ENCODE measurements around the gene OR7C1.

The OR7C1 gene

DNA sequence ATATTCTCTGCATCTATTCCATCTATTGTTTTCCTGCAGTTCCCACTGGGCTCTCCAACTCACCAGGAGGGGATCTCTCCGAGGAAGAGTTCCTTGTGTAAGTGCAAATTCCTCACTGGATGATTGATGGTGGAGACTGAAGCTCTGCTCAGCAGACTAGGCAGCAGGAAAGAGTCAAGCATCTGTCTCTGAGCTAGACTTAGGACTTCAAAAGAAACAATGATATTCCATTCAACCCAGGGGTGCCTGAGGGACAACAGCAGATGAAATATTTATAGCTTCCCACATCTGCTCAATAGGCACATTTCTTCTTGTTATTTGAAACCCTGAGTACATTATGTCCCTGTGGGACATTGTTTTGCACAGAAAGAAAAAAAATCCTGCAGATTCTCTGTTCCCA lies at the start of gene OR7C1, which contains the start of gene OR7A5:
TSS of gene OR7C1 (minus strand) at position 175 of the 400 bp plus-strand sequence. CDS start 35,049 bp downstream, outside the sequence.
TSS of gene OR7A5 (minus strand) at position 175 of the 400 bp plus-strand sequence. CDS start 6,944 bp downstream, outside the sequence.
- DNase-seq, result no peak
- Mint-ChIP-seq H3K9me3 (peaks cover 0 to 2% of the 10 kb centered on the region in 2 donors), H3K4me1 (peaks cover 7 to 12% of the 10 kb centered on the region in 2 donors), H3K27me3 (no peaks in the 10 kb centered on the region), H3K27ac (no peak within 1 kb of the TSS), H3K4me3 (no peak within 1 kb of the TSS), H3K36me3 (no peaks in the 10 kb centered on the region)
- ATAC-seq (replicated peaks), result no peak

DNA sequence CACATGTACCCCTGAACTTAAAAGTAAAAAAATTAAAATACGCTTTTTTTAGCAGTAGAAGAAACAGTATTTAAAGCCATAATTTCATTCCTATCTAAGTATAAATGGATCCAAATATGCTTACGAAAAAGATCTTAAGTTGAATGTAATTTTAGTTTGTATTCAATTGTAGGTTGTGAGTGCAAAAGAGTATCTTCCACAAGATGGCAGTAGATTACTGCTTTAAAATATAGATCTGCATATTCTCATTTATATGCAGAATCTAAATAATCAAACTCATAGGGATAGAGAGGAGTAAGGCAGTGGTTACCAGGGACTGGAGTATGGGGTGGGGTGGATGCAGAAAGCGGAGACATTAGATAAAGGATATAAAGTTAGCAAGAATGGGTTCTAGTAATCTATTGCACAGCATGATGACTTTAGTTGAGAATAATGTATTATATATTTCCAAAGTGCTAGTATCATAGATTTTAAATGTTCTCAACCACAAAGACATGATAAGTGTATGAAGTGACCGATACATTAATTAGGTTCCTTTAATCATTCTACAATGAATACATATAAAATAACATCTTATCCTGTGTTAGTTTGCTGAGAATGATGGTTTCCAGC lies 36.7 kb upstream of the OR7C1 start:
- ATAC-seq (replicated peaks), result peak in 1 of 2 donors; percentile 38
- DNase-seq, result no peak
- H3K4me3 Mint-ChIP-seq, result no peak overlapping the region
- H3K27ac Mint-ChIP-seq, result no peak overlapping the region
- no peaks in the 10 kb centered on the region for H3K9me3 Mint-ChIP-seq
- peaks cover 20 to 23% of the 10 kb centered on the region in 2 donors for H3K27me3 Mint-ChIP-seq
- no peaks in the 10 kb centered on the region for H3K4me1 Mint-ChIP-seq
- no peaks in the 10 kb centered on the region for H3K36me3 Mint-ChIP-seq

DNA sequence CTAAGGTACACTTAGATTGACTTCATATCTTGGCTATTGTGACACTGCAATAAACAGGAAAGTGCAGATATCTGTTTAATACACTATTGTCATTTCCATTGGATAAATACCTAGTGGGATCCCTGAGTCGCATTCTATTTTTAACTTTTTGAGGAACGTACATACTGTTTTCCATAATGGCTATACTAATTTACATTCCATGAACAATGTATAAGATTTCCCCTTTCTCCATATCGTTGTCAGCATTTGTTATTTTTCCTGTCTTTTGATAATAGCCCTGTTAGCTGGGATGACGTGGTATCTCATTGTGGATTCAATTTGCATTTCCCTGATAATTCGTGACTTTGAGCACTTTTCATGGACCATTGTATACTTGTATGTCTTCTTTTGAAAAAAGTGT lies 33.5 kb upstream of the OR7C1 start:
- ATAC-seq (replicated peaks) (no peak), DNase-seq (no peak)
- Mint-ChIP-seq H3K27ac (no peak overlapping the region), H3K4me3 (no peak overlapping the region), H3K27me3 (peaks cover 32 to 33% of the 10 kb centered on the region in 2 donors), H3K4me1 (no peaks in the 10 kb centered on the region), H3K9me3 (no peaks in the 10 kb centered on the region), H3K36me3 (no peaks in the 10 kb centered on the region)

DNA sequence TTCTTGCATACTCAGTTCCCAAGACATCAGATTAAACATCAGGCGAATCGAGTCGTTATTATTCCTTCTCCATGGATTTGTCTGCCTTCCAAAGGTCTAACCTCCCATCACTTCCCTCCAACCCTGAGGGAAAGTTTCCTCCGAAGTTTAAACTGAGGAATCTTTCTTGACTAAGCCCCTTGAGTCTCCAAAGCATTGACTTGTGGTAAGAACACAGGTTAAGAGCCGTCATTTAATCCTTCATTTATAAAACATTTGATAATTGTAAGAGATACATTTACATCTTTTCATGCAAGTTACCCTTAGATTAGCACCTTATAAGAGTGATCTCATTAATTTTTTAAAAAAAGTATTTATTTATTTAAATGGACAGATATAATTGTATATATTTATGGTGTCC lies 13.8 kb upstream of the OR7C1 start, which contains the start of gene OR7A10:
TSS of gene OR7A10 (minus strand) at position 101 of the 400 bp plus-strand sequence. CDS start 7,045 bp downstream, outside the sequence.
- Mint-ChIP-seq H3K27ac (no peak within 1 kb of the TSS), H3K4me3 (no peak within 1 kb of the TSS), H3K36me3 (no peaks in the 10 kb centered on the region), H3K9me3 (no peaks in the 10 kb centered on the region), H3K4me1 (no peaks in the 10 kb centered on the region), H3K27me3 (peaks cover 35 to 39% of the 10 kb centered on the region in 2 donors)
- no peak for ATAC-seq (replicated peaks)
- no peak for DNase-seq

DNA sequence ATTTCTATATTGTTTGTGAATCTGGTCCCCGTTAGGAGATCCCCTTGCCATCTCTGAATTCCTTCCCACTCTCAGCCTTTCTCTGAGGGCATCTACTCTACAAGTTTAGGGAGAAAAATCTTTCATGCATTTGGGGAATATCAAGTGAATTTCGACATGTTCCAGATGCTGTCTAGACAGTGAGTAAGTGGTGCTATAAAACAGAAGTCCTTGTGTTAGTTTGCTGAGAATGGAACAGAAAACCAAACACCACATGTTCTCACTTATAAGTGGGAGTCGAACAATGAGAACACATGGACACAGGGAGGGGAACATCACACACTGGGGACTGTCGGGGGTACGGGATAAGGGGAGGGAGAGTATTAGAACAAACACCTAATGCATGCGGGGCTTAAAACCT lies 8.6 kb upstream of the OR7C1 start:
- peaks cover 0 to 2% of the 10 kb centered on the region in 2 donors for H3K4me1 Mint-ChIP-seq
- no peaks in the 10 kb centered on the region for H3K9me3 Mint-ChIP-seq
- ATAC-seq (replicated peaks) (no peak), DNase-seq (no peak)
- no peak overlapping the region for H3K27ac Mint-ChIP-seq
- peaks cover 25 to 34% of the 10 kb centered on the region in 2 donors for H3K27me3 Mint-ChIP-seq
- H3K36me3 Mint-ChIP-seq, result no peaks in the 10 kb centered on the region
- no peak overlapping the region for H3K4me3 Mint-ChIP-seq

DNA sequence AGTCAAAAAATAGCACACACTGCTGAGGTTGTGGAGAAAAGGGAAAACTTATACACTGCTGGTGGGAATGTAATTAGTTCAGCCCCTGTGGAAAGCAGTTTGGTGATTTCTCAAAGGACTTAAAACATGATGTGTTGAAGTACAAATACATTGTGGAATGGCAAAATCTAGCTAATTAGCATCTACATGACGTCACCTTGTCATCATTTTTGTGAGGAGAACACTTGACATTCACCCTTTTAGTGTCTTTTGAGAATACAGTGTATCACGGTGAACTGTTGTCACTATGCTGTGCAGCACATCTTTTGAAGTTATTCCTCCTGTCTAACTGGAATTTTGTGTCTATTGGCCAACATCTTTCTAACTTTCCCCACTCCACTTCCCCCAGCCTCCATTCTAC lies 8.2 kb upstream of the OR7C1 start:
- Mint-ChIP-seq H3K27ac (no peak overlapping the region), H3K4me3 (no peak overlapping the region), H3K27me3 (peaks cover 23 to 32% of the 10 kb centered on the region in 2 donors), H3K4me1 (peaks cover 0 to 2% of the 10 kb centered on the region in 2 donors), H3K9me3 (no peaks in the 10 kb centered on the region), H3K36me3 (no peaks in the 10 kb centered on the region)
- ATAC-seq (replicated peaks) (no peak), DNase-seq (no peak)

DNA sequence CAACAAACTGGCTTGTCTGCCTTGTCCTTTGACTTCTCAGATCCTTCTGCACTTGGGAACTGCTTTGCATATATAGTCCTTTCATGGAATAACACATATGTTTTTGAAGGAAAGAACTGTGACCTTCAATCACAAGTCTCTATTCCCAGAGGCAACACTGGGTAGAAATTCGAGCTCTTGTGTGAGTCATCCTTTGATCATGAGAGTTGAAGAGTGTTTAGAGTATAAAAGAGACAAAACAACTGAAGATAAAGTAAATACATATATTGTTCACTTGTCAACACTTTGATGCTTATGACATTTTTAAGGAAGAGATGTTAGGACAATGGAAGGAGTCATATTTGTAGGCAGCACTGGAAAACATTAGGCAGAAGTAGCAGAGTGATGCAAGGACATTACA lies 5.2 kb upstream of the OR7C1 start:
- H3K27ac Mint-ChIP-seq, result no peak overlapping the region
- H3K9me3 Mint-ChIP-seq, result no peaks in the 10 kb centered on the region
- no peak overlapping the region for H3K4me3 Mint-ChIP-seq
- no peak for ATAC-seq (replicated peaks)
- peaks cover 0 to 5% of the 10 kb centered on the region in 2 donors for H3K4me1 Mint-ChIP-seq
- peaks cover 20 to 28% of the 10 kb centered on the region in 2 donors for H3K27me3 Mint-ChIP-seq
- no peak for DNase-seq
- H3K36me3 Mint-ChIP-seq, result no peaks in the 10 kb centered on the region

DNA sequence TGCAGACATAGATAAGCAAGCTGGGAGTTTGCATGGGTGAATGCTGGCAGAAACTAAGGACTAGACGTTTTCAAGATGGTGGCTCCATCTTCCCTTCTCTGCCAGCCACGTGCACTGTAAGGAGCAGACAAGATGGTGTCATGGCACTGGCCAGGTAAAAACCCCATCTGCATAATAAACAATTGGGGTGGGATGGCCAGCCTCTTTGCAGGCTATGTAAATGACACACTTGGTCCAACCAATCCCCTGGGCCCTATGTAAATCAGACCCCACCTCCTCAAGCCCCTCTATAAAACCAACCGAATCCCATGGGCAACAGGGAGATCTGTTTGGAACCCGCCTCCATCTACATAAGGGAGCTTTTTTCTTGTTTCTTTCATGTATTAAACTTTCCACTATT lies 2.4 kb upstream of the OR7C1 start:
- Mint-ChIP-seq H3K4me3 (no peak overlapping the region), H3K27me3 (peaks cover 4 to 7% of the 10 kb centered on the region in 2 donors), H3K4me1 (peaks cover 0 to 5% of the 10 kb centered on the region in 2 donors), H3K9me3 (no peaks in the 10 kb centered on the region), H3K27ac (no peak overlapping the region), H3K36me3 (no peaks in the 10 kb centered on the region)
- ATAC-seq (replicated peaks), result no peak
- DNase-seq, result no peak

DNA sequence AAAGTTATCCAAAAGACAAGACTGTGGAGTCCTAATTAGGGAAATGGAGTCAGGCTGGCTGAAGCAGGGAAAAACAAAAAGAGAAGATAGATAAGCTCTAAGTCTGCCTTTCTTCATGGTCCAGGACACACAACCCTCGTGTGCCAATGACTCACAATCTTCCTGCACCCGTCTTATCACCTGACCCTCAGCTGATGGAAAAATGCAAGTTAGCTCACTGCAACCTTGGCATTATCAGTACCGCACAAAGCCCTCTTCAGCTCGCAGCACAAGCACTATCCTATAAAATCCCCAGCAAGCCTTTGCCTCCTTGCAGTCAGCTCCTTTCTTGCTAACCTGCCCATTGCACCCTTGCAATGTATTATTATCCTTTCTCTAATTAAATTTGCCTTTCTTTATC lies 4.3 kb downstream of the OR7C1 start:
- peak overlapping the region; percentile 62 for H3K27ac Mint-ChIP-seq
- DNase-seq (peak; percentile 34), ATAC-seq (replicated peaks) (peak; percentile 88 to 95)
- H3K36me3 Mint-ChIP-seq, result no peaks in the 10 kb centered on the region
- H3K9me3 Mint-ChIP-seq, result peaks cover 0 to 2% of the 10 kb centered on the region in 2 donors
- peaks cover 11 to 14% of the 10 kb centered on the region in 2 donors for H3K27me3 Mint-ChIP-seq
- peaks cover 4 to 14% of the 10 kb centered on the region in 2 donors for H3K4me1 Mint-ChIP-seq
- no peak overlapping the region for H3K4me3 Mint-ChIP-seq

DNA sequence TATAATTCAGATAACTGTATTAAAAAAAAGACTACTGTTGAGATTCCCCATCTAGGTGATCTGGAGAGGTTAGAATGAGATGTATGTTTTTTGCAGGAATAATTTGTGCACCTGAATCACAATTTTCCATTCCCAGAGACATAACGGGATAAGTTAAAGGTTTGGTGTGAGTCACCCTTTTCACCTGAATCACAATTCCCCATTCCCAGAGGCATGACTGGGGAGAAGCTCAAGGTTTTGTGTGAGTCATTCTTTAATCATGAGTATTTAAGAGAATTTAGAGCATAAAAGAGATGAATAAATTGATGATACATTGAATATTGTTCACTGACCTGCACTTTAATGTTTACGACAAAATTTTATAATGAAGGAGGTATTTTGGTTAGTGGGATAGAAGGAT lies 9.0 kb downstream of the OR7C1 start:
- ATAC-seq (replicated peaks) (no peak), DNase-seq (no peak)
- Mint-ChIP-seq H3K4me1 (peaks cover 4 to 12% of the 10 kb centered on the region in 2 donors), H3K4me3 (no peak overlapping the region), H3K36me3 (no peaks in the 10 kb centered on the region), H3K9me3 (peaks cover 0 to 2% of the 10 kb centered on the region in 2 donors), H3K27me3 (peaks cover 11 to 17% of the 10 kb centered on the region in 2 donors), H3K27ac (no peak overlapping the region)

DNA sequence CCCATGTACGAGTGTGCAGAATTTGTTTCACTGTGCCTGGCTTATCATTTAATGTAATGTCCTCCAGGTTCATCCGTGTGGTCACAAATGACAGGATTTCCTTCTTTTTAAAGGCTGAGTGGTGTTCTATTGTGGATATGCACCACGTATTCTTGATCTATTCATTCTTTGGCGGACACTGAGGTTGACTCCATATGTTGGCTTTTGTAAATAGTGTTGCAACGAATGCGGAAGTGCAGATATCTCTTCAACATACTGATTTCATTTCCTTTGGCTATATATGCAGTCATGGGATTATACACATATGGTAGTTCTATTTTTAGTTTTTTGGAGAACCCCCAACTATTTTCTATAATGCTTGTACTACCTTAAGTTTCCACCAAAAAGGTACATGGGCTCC lies 13.0 kb downstream of the OR7C1 start:
- H3K4me1 Mint-ChIP-seq, result no peaks in the 10 kb centered on the region
- H3K9me3 Mint-ChIP-seq, result no peaks in the 10 kb centered on the region
- no peaks in the 10 kb centered on the region for H3K36me3 Mint-ChIP-seq
- peaks cover 11% of the 10 kb centered on the region in 2 donors for H3K27me3 Mint-ChIP-seq
- H3K4me3 Mint-ChIP-seq, result no peak overlapping the region
- ATAC-seq (replicated peaks) (no peak), DNase-seq (no peak)
- no peak overlapping the region for H3K27ac Mint-ChIP-seq

DNA sequence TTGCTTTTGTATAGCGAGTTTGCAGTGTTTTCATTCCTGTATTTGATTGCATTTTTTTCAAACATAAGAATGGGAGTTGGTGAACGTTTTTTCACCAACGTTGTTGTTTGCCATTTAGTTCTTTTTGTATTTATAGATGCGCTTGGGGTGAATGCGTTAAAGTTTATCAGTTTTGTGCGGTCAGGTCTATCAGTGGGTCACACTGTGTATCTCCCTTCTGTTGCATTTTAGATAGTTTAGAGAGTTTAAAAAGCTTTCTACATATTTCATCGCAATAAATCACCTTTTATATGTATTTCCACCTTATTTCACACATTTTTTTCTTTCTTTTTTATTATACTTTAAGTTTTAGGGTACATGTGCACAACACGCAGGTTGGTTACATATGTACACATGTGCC lies 16.4 kb downstream of the OR7C1 start:
- DNase-seq (no peak), ATAC-seq (replicated peaks) (no peak)
- Mint-ChIP-seq H3K9me3 (no peaks in the 10 kb centered on the region), H3K27me3 (peaks cover 0 to 3% of the 10 kb centered on the region in 2 donors), H3K27ac (no peak overlapping the region), H3K36me3 (no peaks in the 10 kb centered on the region), H3K4me1 (no peaks in the 10 kb centered on the region), H3K4me3 (no peak overlapping the region)

DNA sequence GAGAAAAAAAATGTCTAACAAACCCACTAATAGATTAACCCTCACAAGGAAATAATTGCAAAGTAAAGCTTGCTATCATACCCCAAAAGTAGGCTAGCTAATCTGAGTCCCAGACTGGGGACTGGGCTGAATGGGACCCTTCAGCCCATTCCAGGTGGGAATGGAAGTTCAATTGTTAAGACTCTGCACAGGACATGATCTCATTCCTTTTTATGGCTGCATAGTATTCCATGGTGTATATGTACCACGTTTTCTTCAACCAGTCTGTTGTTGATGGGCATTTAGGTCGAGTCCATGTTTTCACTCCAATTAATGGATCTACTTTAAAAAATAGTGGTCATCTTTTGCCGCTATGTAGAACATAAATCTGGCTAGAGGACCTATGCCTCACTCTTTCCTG lies 17.9 kb downstream of the OR7C1 start:
- Mint-ChIP-seq H3K36me3 (no peaks in the 10 kb centered on the region), H3K27me3 (peaks cover 0 to 3% of the 10 kb centered on the region in 2 donors), H3K4me3 (no peak overlapping the region), H3K27ac (no peak overlapping the region), H3K9me3 (no peaks in the 10 kb centered on the region), H3K4me1 (no peaks in the 10 kb centered on the region)
- ATAC-seq (replicated peaks) (no peak), DNase-seq (no peak)

DNA sequence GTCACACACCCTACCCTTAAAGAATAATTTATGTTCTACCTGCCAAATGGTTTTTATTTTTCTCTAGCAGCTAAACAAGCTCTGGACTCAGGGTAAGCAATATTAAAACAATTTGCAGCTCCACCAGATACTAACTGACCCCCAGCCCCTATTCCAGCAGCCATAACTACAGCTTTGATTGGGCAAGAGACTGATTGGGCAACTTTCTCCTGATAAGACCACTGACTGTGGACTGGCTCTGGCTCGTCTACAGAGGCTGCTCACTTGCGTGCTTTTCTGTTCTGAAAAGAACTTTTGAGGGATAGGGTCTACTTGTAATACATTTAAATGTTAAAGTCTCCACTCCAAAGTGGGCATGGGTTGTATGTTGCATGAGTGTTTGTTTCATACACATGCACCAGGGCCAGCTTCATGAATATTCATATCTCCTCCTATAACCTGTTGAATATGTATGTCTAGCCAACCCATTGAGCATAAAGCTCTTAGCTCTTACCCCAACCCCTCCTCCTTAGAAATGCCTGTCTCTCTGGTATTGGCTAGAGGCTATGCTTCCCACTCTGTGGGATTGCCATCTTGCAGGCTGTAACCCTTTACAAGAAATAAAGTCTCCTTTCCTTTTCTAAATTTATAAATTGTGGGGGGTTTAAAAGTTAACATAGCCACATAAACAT lies 19.9 kb downstream of the OR7C1 start:
- no peaks in the 10 kb centered on the region for H3K9me3 Mint-ChIP-seq
- no peak overlapping the region for H3K27ac Mint-ChIP-seq
- no peaks in the 10 kb centered on the region for H3K36me3 Mint-ChIP-seq
- H3K4me1 Mint-ChIP-seq, result no peaks in the 10 kb centered on the region
- no peak overlapping the region for H3K4me3 Mint-ChIP-seq
- no peak for ATAC-seq (replicated peaks)
- DNase-seq, result no peak
- H3K27me3 Mint-ChIP-seq, result no peaks in the 10 kb centered on the region

Data from stimulated activated naive B cell treated with anti-CD40 and anti-IgM and Interleukin-4, amounts not matched to agents 10 μg/mL and 1 μg/mL and 100 μg/mL, for 72 hours (primary cell).